SU-DHL-6 (cell line): ENCODE measurements around the gene CPA5.

Source experiments
- CTCF ChIP-seq: fragments of 200-600 bp; sonication (generic); IDR thresholded peaks from one replicate; pipeline ENCODE4 v1.5.1; 2017; ENCODE audit warnings: antibody characterized with exemption, mild to moderate bottlenecking, low read length, moderate library complexity; ENCODE audit not compliant: insufficient read depth, poor library complexity, severe bottlenecking
- EZH2phosphoT487 ChIP-seq: fragments of 200-600 bp; sonication (generic), shearing (Covaris generic); conservative IDR thresholded peaks from 2 replicates; pipeline ENCODE4 v1.6.1; 2018; ENCODE audit warnings: mild to moderate bottlenecking, antibody characterized with exemption, low read length, moderate library complexity, mixed read lengths

- TF ChIP-seq CTCF (no peak), EZH2phosphoT487 (no peak)
Measured at GRCh38 chr7:130384841-130385599, 40.4 kb downstream of the CPA5 start.
